ENCODE measurements around the gene KLHL29.

- TF ChIP-seq ELF1 (IDR thresholded peaks at IDR 0.05; ENCODE audit: borderline replicate concordance, low read depth): no peak
- TF ChIP-seq SIN3A (IDR thresholded peaks at IDR 0.05; ENCODE audit: low read depth): no peak
- TF ChIP-seq CTCF (IDR thresholded peaks at IDR 0.05 in 2 of 3, conservative IDR thresholded peaks at IDR 0.05 in 1 of 3; ENCODE audit: borderline replicate concordance in 1 of 3, insufficient read depth in 1 of 3, low read depth in 2 of 3, low read length in 2 of 3): no peak
- TF ChIP-seq, protein P1, sequence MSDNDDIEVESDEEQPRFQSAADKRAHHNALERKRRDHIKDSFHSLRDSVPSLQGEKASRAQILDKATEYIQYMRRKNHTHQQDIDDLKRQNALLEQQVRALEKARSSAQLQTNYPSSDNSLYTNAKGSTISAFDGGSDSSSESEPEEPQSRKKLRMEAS (IDR thresholded peaks at IDR 0.05): no peak
- TF ChIP-seq POLR2AphosphoS5 (IDR thresholded peaks at IDR 0.05; ENCODE audit: low read depth, low read length): no peak
- TF ChIP-seq POLR2A (IDR thresholded peaks at IDR 0.05; ENCODE audit: borderline replicate concordance, extremely low read depth, insufficient read depth, insufficient read length): no peak
- no peak for TF ChIP-seq EZH2 (IDR thresholded peaks at IDR 0.05)
- TF ChIP-seq FOSL1 (IDR thresholded peaks at IDR 0.05; ENCODE audit: low read depth): no peak
- no peak for TF ChIP-seq CEBPB (IDR thresholded peaks at IDR 0.05; ENCODE audit: low read depth)
- no peak for TF ChIP-seq YY1 (IDR thresholded peaks at IDR 0.05; ENCODE audit: extremely low read depth, insufficient replicate concordance, low read depth, low read length)
- no peak for TF ChIP-seq REST (IDR thresholded peaks at IDR 0.05; ENCODE audit: low read depth)
Measured at GRCh38 chr2:23452372-23452771, 67.4 kb downstream of the KLHL29 start.
